Measurements from ENCODE around the gene MRPS11.

DNA sequence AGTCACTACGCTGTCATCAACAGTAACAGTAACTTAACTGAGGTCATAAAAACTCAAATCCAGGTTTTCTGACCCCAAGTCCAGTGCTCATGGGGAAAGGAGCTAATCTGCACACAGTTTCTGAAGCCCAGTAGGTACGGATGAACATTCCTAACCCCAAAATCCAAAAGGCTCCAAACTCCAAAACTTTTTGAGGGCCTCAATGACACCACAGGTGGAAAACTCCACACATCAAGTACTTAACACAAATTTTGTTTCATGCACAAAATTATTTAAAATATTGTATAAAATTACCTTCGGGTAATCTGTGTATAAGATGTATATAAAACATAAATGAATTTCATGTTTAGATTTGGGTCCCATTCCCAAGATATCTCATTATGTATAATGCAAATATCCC, 10.8 kb upstream of the MRPS11 start:
- TF ChIP-seq, protein P1, sequence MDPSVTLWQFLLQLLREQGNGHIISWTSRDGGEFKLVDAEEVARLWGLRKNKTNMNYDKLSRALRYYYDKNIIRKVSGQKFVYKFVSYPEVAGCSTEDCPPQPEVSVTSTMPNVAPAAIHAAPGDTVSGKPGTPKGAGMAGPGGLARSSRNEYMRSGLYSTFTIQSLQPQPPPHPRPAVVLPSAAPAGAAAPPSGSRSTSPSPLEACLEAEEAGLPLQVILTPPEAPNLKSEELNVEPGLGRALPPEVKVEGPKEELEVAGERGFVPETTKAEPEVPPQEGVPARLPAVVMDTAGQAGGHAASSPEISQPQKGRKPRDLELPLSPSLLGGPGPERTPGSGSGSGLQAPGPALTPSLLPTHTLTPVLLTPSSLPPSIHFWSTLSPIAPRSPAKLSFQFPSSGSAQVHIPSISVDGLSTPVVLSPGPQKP (IDR thresholded peaks at IDR 0.05; ENCODE audit: borderline replicate concordance, low read depth, low read length): no peak
- TF ChIP-seq, protein P2, sequence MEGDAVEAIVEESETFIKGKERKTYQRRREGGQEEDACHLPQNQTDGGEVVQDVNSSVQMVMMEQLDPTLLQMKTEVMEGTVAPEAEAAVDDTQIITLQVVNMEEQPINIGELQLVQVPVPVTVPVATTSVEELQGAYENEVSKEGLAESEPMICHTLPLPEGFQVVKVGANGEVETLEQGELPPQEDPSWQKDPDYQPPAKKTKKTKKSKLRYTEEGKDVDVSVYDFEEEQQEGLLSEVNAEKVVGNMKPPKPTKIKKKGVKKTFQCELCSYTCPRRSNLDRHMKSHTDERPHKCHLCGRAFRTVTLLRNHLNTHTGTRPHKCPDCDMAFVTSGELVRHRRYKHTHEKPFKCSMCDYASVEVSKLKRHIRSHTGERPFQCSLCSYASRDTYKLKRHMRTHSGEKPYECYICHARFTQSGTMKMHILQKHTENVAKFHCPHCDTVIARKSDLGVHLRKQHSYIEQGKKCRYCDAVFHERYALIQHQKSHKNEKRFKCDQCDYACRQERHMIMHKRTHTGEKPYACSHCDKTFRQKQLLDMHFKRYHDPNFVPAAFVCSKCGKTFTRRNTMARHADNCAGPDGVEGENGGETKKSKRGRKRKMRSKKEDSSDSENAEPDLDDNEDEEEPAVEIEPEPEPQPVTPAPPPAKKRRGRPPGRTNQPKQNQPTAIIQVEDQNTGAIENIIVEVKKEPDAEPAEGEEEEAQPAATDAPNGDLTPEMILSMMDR (conservative IDR thresholded peaks at IDR 0.05; ENCODE audit: low read depth, low read length): no peak
- TF ChIP-seq POLR2A (IDR thresholded peaks at IDR 0.05; ENCODE audit: low read depth, low read length): no peak

All from IMR-90 (cell line).